NCI-H187 treated with DMSO at 0.1 percent for 48 hours (cell line): ENCODE measurements around the gene KYNU.
"Not testable (repeated sequence)": the region's sequence is repeated elsewhere in the genome, so short reads cannot be mapped to it uniquely, and the experiment has no call there.

Experiments
- DNase-seq: peaks from one replicate; lab custom pipeline; 2025; lab: John Stamatoyannopoulos, UW

KYNU gene

GRCh38 chr2:143089520-143089919 lies 212.1 kb downstream of the KYNU start:
- not testable (repeated sequence) for DNase-seq
